Measurements from ENCODE around the gene LZTR1.
A peak's percentile ranks its signal among the peaks of the same experiment; 100 is the strongest.
"Not testable (repeated sequence)": the region's sequence is repeated elsewhere in the genome, so short reads cannot be mapped to it uniquely, and the experiment has no call there.

Gene LZTR1

GRCh38 chr22:20997536-20998257 is 15.6 kb downstream of the LZTR1 start:
- no peak for DNase-seq

GRCh38 chr22:20998411-20999336 is 16.6 kb downstream of the LZTR1 start:
- no peak for DNase-seq

GRCh38 chr22:20999350-21000206 is 17.5 kb downstream of the LZTR1 start:
- DNase-seq, result no peak

- DNase-seq, result no peak
Measured at GRCh38 chr22:21000207-21000986, 18.3 kb downstream of the LZTR1 start.

- no peak for DNase-seq
Measured at GRCh38 chr22:21000987-21001600, 19.0 kb downstream of the LZTR1 start.

GRCh38 chr22:21001601-21002325 is 19.7 kb downstream of the LZTR1 start, which contains the start of gene THAP7:
TSS of gene THAP7 (minus strand) at chr22:21002118. CDS start at chr22:21001911, 207 bp downstream.
- peak; percentile 92 for DNase-seq

GRCh38 chr22:21003782-21004181 is 21.7 kb downstream of the LZTR1 start:
- no peak for DNase-seq

- DNase-seq, result not testable (repeated sequence)
Measured at GRCh38 chr22:21009208-21009607, 27.1 kb downstream of the LZTR1 start.

- DNase-seq, result no peak
Measured at GRCh38 chr22:21009638-21010425, 27.7 kb downstream of the LZTR1 start.

GRCh38 chr22:21010426-21011113 is 28.5 kb downstream of the LZTR1 start:
- DNase-seq, result no peak

GRCh38 chr22:21012446-21013407 is 30.6 kb downstream of the LZTR1 start:
- no peak for DNase-seq

GRCh38 chr22:21013657-21014201 is 31.6 kb downstream of the LZTR1 start:
- DNase-seq, result peak; percentile 6

- peak; percentile 96 for DNase-seq
Measured at GRCh38 chr22:21014202-21014725, 32.2 kb downstream of the LZTR1 start.

GRCh38 chr22:21014726-21015465 is 32.8 kb downstream of the LZTR1 start, which contains the start of gene P2RX6:
TSS of gene P2RX6 (plus strand) at chr22:21015165. CDS start at chr22:21015175, 10 bp downstream.
- DNase-seq, result peak; percentile 37

GRCh38 chr22:21015466-21016006 is 33.4 kb downstream of the LZTR1 start:
- no peak for DNase-seq
